Uterus (tissue), 2 donors: ENCODE measurements around the gene VAT1L.

Source experiments
- CTCF ChIP-seq, 4 experiments: fragments of 200-600 bp in 2 of 4; fragments of 450-650 bp in 2 of 4; sonication (generic) in 2 of 4; IDR thresholded peaks; one replicate each; pipeline ENCODE4 v1.5.1; 2016 to 2019; ENCODE audit warnings: antibody characterized with exemption in 4 of 4, mild to moderate bottlenecking in 2 of 4, moderate library complexity in 1 of 4
- POLR2A ChIP-seq, 2 donors: fragments of 450-650 bp; IDR thresholded peaks; one replicate each; pipeline ENCODE4 v1.6.1; 2016; ENCODE audit warnings: antibody characterized with exemption in 2 of 2, mild to moderate bottlenecking in 1 of 2, moderate library complexity in 1 of 2

- TF ChIP-seq CTCF (IDR thresholded peaks at IDR 0.05), result no peak
- TF ChIP-seq POLR2A (IDR thresholded peaks at IDR 0.05), result no peak
These were observed 83.6 kb downstream of the VAT1L start for GRCh38 chr16:77871932-77872331.
